Measurements from ENCODE around the gene FAM13A. TPM values are rescaled to one million over a fixed set of nuclear protein-coding genes. Genes with fewer than 3 reads are reported as not detected.

FAM13A gene
- total and polyA plus RNA-seq, 9 of the 15 experiments (the other 6 are each of a cell fraction or from before 2014, with no cell fraction given), result 11.3 to 23.3 (median 14.7) TPM

GRCh38 chr4:88755454-88755853 is 301.5 kb downstream of the FAM13A start:
- CTCF ChIA-PET (ENCODE audit: low intra/inter-chr PET ratio), result no interaction called here
- no peak overlapping the region for H3K4me2 ChIP-seq (ENCODE audit: insufficient read depth, low read length)
- POLR2A ChIA-PET, result no interaction called here
- ATAC-seq, result no peak
- peaks cover 7 to 20% of the 10 kb centered on the region in 2 experiments; a peak in 4 of 5 replicates for H3K4me1 ChIP-seq (replicated peaks in 1 of 2; ENCODE audit: control insufficient read depth in 2 of 2, insufficient read depth in 2 of 2, low read length in 2 of 2)
- H3K79me2 ChIP-seq (ENCODE audit: control insufficient read depth, insufficient read depth, low read length), result no peaks in the 10 kb centered on the region
- H3K27ac ChIP-seq (ENCODE audit: extremely low read depth, low read depth, low read length), result no peak overlapping the region
- no peak overlapping the region for H3K4me3 ChIP-seq
- FAIRE-seq, result no peak
- H3K9me1 ChIP-seq (ENCODE audit: control insufficient read depth, insufficient read depth, low read length), result no peaks in the 10 kb centered on the region
- no TSS peak for BruUV-seq (replicated peaks)
- intact Hi-C loops (cut with micrococcal nuclease), result no loop called here
- H3K27me3 ChIP-seq (ENCODE audit: control insufficient read depth in 2 of 2, insufficient read depth in 2 of 2, low read length in 2 of 2), result no peaks in the 10 kb centered on the region
- in situ Hi-C loops (cut with MboI), result no loop called here
- TF ChIP-seq RBM25 (IDR thresholded peaks at IDR 0.05; ENCODE audit: low read depth, low read length, severe bottlenecking) (peak; percentile 84), NRF1 (conservative IDR thresholded peaks at IDR 0.05 in 1 of 2, IDR thresholded peaks at IDR 0.05 in 1 of 2) (no peak), ADNP (tag; IDR thresholded peaks at IDR 0.05) (0 out of 2 replicates have a peak, but pooled peaks have one; percentile 29)
- no peak overlapping the region for H3K9ac ChIP-seq (ENCODE audit: insufficient read depth in 1 of 2, low read depth in 2 of 2, low read length in 2 of 2)
- 88% methylated on average over 1 of the region's 1 CpG for WGBS (ENCODE audit: insufficient coverage, low coverage, missing lambda C conversion rate)
- peaks cover 5% of the 10 kb centered on the region; the same call in 1 of the 2 replicates for H4K20me1 ChIP-seq (replicated peaks; ENCODE audit: control insufficient read depth, insufficient read depth, low read length)
- no peaks in the 10 kb centered on the region for H3K9me3 ChIP-seq (replicated peaks; ENCODE audit: control insufficient read depth, insufficient read depth, low read depth, low read length)
- no peak for DNase-seq (ENCODE audit: extremely low read depth in 1 of 4, low spot score in 3 of 4)
- H2AFZ ChIP-seq (ENCODE audit: low read depth, low read length), result no peak overlapping the region
- H3K36me3 ChIP-seq (ENCODE audit: control insufficient read depth, insufficient read depth, low read length), result peaks cover 8% of the 10 kb centered on the region

- TF ChIP-seq YBX1 (IDR thresholded peaks at IDR 0.05) (no peak), L3MBTL2 (IDR thresholded peaks at IDR 0.05) (no peak), RBFOX2 (IDR thresholded peaks at IDR 0.05; ENCODE audit: low read depth, low read length) (no peak), ARID1B (IDR thresholded peaks at IDR 0.05) (no peak), NONO (IDR thresholded peaks at IDR 0.05; ENCODE audit: low read depth in 2 of 2, low read length in 1 of 2) (no peak), FOXJ2 (tag; IDR thresholded peaks at IDR 0.05) (no peak), NKRF (IDR thresholded peaks at IDR 0.05; ENCODE audit: borderline replicate concordance) (no peak), SLC30A9 (CRISPR knock-in tag; IDR thresholded peaks at IDR 0.05) (no peak), ELF2 (CRISPR knock-in tag; IDR thresholded peaks at IDR 0.05) (no peak), CTCFL (IDR thresholded peaks at IDR 0.05; ENCODE audit: borderline replicate concordance, insufficient read depth, low read depth, low read length, poor library complexity, severe bottlenecking) (no peak)
- intact Hi-C loops (cut with micrococcal nuclease) (no loop called here), in situ Hi-C loops (cut with MboI) (no loop called here)
- WGBS (ENCODE audit: insufficient coverage, low coverage, missing lambda C conversion rate), result 95% methylated on average over 3 of the region's 3 CpGs
- Histone ChIP-seq H3K9ac (ENCODE audit: insufficient read depth in 1 of 2, low read depth in 2 of 2, low read length in 2 of 2) (no peak overlapping the region), H3K36me3 (ENCODE audit: control insufficient read depth, insufficient read depth, low read length) (peaks cover 14% of the 10 kb centered on the region), H4K20me1 (replicated peaks; ENCODE audit: control insufficient read depth, insufficient read depth, low read length) (peaks cover 5% of the 10 kb centered on the region; the same call in 1 of the 2 replicates), H3K4me1 (replicated peaks in 1 of 2; ENCODE audit: control insufficient read depth in 2 of 2, insufficient read depth in 2 of 2, low read length in 2 of 2) (peaks cover 7 to 20% of the 10 kb centered on the region in 2 experiments; a peak in 4 of 5 replicates), H3K27ac (ENCODE audit: extremely low read depth, low read depth, low read length) (no peak overlapping the region), H3K4me2 (ENCODE audit: insufficient read depth, low read length) (no peak overlapping the region), H3K9me1 (ENCODE audit: control insufficient read depth, insufficient read depth, low read length) (no peaks in the 10 kb centered on the region), H3K9me3 (replicated peaks; ENCODE audit: control insufficient read depth, insufficient read depth, low read depth, low read length) (no peaks in the 10 kb centered on the region), H3K79me2 (ENCODE audit: control insufficient read depth, insufficient read depth, low read length) (no peaks in the 10 kb centered on the region), H2AFZ (ENCODE audit: low read depth, low read length) (no peak overlapping the region), H3K4me3 (no peak overlapping the region), H3K27me3 (ENCODE audit: control insufficient read depth in 2 of 2, insufficient read depth in 2 of 2, low read length in 2 of 2) (no peaks in the 10 kb centered on the region)
- no peak for ATAC-seq
- FAIRE-seq, result no peak
- DNase-seq (ENCODE audit: extremely low read depth in 1 of 4, low spot score in 3 of 4), result no peak
- CTCF ChIA-PET (ENCODE audit: low intra/inter-chr PET ratio), result no interaction called here
- no TSS peak for BruUV-seq (replicated peaks)
- POLR2A ChIA-PET, result interaction anchor here (0.7 kb wide), 1 partner anchor 15 kb away, joined by 3 read pairs; no protein-coding TSS in a partner anchor
These were observed 302.2 kb downstream of the FAM13A start for GRCh38 chr4:88754796-88755195.

Measured in K562 (cell line).